Stimulated activated naive CD8-positive, alpha-beta T cell treated with anti-CD3 and anti-CD28 coated beads, Interleukin-15, Interleukin-2, amounts not matched to agents 100 ng/mL and 50 ng/mL, for 24 hours (primary cell): ENCODE measurements around the gene RHEB.
"Not testable (repeated sequence)": the region's sequence is repeated elsewhere in the genome, so short reads cannot be mapped to it uniquely, and the experiment has no call there.

Experiments
- H3K27ac Mint-ChIP-seq: one replicate; pipeline ENCODE4 v1.8.0; 2021; ENCODE audit warnings: mild to moderate bottlenecking, mixed read lengths
- H3K27me3 Mint-ChIP-seq: one replicate; pipeline ENCODE4 v1.8.0; 2021; ENCODE audit warnings: mixed read lengths
- H3K36me3 Mint-ChIP-seq: one replicate; pipeline ENCODE4 v1.8.0; 2021; ENCODE audit warnings: low read depth, mixed read lengths
- H3K4me1 Mint-ChIP-seq: one replicate; pipeline ENCODE4 v1.8.0; 2021; ENCODE audit warnings: low read depth, mixed read lengths
- H3K4me3 Mint-ChIP-seq: one replicate; pipeline ENCODE4 v1.8.0; 2021; ENCODE audit warnings: mild to moderate bottlenecking, mixed read lengths
- H3K9me3 Mint-ChIP-seq: one replicate; pipeline ENCODE4 v1.8.0; 2021; ENCODE audit warnings: mixed read lengths

Gene RHEB

GRCh38 chr7:151542606-151543130 is 23.0 kb upstream of the RHEB start:
- no peaks in the 10 kb centered on the region for H3K9me3 Mint-ChIP-seq
- peaks cover 22% of the 10 kb centered on the region for H3K27me3 Mint-ChIP-seq
- H3K36me3 Mint-ChIP-seq, result no peaks in the 10 kb centered on the region
- H3K4me1 Mint-ChIP-seq, result peaks cover 6% of the 10 kb centered on the region
- H3K4me3 Mint-ChIP-seq, result no peak overlapping the region
- no peak overlapping the region for H3K27ac Mint-ChIP-seq

DNA sequence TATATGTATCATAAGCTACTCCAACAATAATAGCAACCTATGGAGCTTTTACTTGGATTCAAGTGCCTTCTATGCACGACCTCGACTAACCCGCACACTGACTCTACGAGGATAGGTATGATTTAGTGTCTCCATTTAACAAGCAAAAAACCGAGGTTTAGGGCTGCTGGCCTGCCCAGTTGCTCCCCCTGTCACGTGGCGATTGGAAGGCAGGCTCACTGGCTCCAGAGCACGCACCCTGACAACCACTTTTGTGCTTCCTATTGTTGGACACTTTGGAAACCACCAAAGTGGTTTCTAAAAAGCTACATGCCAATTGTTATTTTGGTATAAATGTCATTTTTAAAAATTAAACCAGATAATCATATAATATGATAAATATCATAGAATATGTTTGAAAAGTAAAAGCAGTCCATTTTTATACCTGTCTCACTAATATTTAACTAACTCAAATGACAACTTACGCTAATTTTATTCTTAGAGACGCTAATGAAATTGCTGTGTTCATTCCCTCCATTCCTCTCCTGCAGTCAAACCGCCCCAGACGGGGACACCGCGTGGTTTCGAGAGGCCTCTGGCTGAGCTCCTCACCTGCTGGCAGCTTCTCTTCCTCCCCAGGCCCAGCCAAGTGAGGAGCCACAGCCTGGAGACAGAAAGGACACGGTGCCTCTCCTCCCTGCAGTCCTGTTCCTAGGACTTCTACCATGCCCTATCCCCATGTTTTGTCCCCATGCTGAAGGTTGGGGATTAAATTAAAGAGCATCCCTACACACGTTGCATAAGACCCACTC is 22.2 kb upstream of the RHEB start:
- Mint-ChIP-seq H3K9me3 (peaks cover 2% of the 10 kb centered on the region), H3K27ac (no peak overlapping the region), H3K4me1 (peaks cover 9% of the 10 kb centered on the region), H3K4me3 (no peak overlapping the region), H3K27me3 (peaks cover 27% of the 10 kb centered on the region), H3K36me3 (no peaks in the 10 kb centered on the region)

GRCh38 chr7:151540146-151540545 is 20.5 kb upstream of the RHEB start:
- Mint-ChIP-seq H3K36me3 (no peaks in the 10 kb centered on the region), H3K4me3 (no peak overlapping the region), H3K27ac (no peak overlapping the region), H3K4me1 (peaks cover 9% of the 10 kb centered on the region), H3K9me3 (peaks cover 4% of the 10 kb centered on the region), H3K27me3 (peaks cover 28% of the 10 kb centered on the region)

DNA sequence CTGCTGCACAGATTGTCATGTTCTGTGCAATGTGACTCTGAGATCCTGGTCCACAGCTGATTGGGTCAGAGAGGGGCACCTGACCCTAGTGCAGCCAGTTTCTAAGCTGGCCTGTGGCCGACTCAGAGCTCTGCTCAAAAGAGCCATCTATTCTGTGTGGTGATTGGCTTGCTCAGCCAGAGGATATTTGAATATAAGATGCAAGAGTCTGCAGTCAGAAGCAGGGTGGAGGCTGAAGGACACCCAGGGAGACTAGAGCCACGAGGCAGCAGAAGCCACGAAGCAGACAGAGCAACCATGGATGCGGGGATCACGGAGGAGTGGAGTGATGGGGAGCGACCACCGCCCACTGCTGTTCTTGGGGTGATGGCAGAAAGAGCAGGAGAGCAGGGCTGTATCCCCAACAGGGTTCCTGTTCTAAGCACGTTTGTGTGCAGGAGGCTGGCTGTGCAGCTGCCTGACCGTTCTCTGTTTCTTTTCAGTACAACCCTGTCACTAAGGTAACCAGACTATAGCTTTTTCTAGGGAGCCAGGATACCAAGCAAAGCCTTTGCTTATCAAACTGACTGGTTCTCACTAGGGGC is 19.5 kb upstream of the RHEB start:
- Mint-ChIP-seq H3K36me3 (no peaks in the 10 kb centered on the region), H3K27ac (no peak overlapping the region), H3K4me3 (no peak overlapping the region), H3K27me3 (peaks cover 23% of the 10 kb centered on the region), H3K4me1 (peaks cover 9% of the 10 kb centered on the region), H3K9me3 (peaks cover 4% of the 10 kb centered on the region)

GRCh38 chr7:151537818-151538561 is 18.3 kb upstream of the RHEB start:
- Mint-ChIP-seq H3K9me3 (peaks cover 4% of the 10 kb centered on the region), H3K4me1 (peaks cover 9% of the 10 kb centered on the region), H3K4me3 (no peak overlapping the region), H3K27me3 (peaks cover 24% of the 10 kb centered on the region), H3K36me3 (no peaks in the 10 kb centered on the region), H3K27ac (no peak overlapping the region)

- peaks cover 21% of the 10 kb centered on the region for H3K27me3 Mint-ChIP-seq
- not testable (repeated sequence) for H3K9me3 Mint-ChIP-seq, H3K36me3 Mint-ChIP-seq, H3K4me3 Mint-ChIP-seq, H3K4me1 Mint-ChIP-seq
- peak overlapping the region; percentile 36 for H3K27ac Mint-ChIP-seq
These were observed 16.5 kb upstream of the RHEB start for GRCh38 chr7:151536178-151536577.

- Mint-ChIP-seq H3K27ac (no peak overlapping the region), H3K9me3 (peaks cover 17% of the 10 kb centered on the region), H3K27me3 (peaks cover 9% of the 10 kb centered on the region), H3K36me3 (peaks cover 8% of the 10 kb centered on the region), H3K4me1 (no peaks in the 10 kb centered on the region), H3K4me3 (no peak overlapping the region)
These were observed 10.1 kb upstream of the RHEB start for GRCh38 chr7:151529842-151530241.

- Mint-ChIP-seq H3K27me3 (no peaks in the 10 kb centered on the region), H3K4me3 (no peak overlapping the region), H3K36me3 (no peaks in the 10 kb centered on the region), H3K4me1 (peaks cover 11% of the 10 kb centered on the region), H3K27ac (no peak overlapping the region), H3K9me3 (peaks cover under 1% of the 10 kb centered on the region)
These were observed 5.2 kb upstream of the RHEB start for GRCh38 chr7:151524845-151525244.

- Mint-ChIP-seq H3K9me3 (no peaks in the 10 kb centered on the region), H3K27ac (no peak overlapping the region), H3K27me3 (no peaks in the 10 kb centered on the region), H3K4me3 (no peak overlapping the region), H3K36me3 (no peaks in the 10 kb centered on the region), H3K4me1 (peaks cover 13% of the 10 kb centered on the region)
These were observed 4.6 kb upstream of the RHEB start for GRCh38 chr7:151524331-151524730.

DNA sequence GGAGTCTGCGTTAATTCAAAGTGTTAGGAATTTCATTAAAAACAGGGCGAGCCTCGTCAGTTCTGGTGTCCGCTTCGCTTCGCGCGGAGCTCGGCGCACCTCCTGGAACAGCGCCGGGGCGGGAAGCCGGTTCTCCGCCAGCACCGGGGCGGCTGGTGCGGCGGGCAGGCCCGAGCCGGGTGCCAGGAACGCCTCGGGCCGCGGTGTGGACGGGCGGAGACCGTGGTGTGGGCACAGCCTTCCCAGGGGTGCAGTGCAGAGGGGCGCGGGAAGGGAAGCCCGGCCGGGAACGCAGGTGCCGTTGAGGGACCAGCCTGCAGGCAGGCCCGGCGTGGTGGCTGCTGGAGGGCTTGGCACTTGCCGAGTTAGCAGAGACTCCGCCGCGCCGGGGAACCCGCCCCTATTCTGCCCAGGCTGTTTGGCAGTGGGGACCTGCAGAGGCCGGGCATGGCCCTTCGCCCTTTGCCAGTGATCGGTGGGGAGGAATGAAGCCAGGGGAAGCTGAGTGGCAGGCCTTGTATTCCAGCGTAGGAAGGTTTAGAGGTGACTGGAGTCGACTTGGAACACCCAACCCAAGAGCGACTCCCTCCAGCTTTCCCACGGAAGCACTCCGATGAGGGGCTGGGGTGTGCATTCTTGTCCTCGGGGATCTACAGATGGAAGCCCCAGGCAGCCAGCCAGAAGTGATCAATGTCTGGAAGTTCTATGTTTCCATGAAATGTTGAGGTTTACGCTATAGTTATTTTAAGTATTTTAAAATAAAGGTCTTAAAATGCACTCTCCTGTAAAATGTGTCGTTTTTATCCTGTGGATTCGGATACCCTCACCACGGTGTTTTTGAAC is 945 bp upstream of the RHEB start:
- Mint-ChIP-seq H3K4me3 (peak overlapping the region; percentile 84), H3K4me1 (peaks cover 42% of the 10 kb centered on the region), H3K27ac (peak overlapping the region; percentile 95), H3K27me3 (no peaks in the 10 kb centered on the region), H3K9me3 (no peaks in the 10 kb centered on the region), H3K36me3 (peaks cover 12% of the 10 kb centered on the region)

DNA sequence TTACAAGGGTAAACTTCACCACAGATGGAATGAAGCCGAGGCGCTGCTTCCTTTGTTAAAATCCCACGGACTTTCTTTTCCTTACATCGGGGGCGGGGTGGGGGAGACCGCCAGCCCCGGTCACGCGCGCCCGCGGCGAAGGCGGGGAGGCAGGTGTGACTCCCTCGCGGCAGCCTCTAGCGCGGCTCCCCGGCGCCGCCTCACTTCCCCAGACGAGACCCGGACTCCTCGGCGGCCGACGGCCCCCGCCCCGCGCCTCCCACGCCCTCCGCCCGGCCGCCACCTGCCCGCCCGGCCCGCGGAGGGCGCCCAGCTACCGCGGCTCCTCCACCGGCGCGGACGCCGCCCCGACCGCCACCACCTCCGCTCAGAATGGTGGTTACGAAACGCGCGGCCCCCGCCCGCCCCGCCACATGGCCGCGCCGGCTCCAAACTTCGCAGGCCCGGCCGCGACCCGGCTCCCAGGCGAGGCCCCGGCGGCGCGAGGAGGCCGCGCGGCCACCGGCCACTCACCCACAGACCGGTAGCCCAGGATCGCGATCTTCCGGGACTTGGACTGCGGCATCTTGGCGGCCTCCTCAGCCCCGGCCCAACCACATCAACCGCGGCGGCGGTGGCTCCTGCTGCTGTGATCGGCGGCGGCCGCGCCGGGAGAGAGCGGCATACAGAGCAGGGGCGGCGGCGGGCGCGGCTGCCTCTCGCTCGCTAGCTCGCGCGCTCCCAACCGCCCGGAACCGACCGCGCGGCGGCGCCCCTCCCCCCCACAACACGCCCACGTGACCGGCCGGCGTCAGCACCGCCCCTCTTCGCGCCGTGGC is 539 bp downstream of the RHEB start:
- H3K36me3 Mint-ChIP-seq, result peaks cover 18% of the 10 kb centered on the region
- H3K4me1 Mint-ChIP-seq, result peaks cover 55% of the 10 kb centered on the region
- H3K27ac Mint-ChIP-seq, result peak overlapping the region; percentile 93
- not testable (repeated sequence) for H3K9me3 Mint-ChIP-seq, H3K27me3 Mint-ChIP-seq
- H3K4me3 Mint-ChIP-seq, result peak overlapping the region; percentile 93

DNA sequence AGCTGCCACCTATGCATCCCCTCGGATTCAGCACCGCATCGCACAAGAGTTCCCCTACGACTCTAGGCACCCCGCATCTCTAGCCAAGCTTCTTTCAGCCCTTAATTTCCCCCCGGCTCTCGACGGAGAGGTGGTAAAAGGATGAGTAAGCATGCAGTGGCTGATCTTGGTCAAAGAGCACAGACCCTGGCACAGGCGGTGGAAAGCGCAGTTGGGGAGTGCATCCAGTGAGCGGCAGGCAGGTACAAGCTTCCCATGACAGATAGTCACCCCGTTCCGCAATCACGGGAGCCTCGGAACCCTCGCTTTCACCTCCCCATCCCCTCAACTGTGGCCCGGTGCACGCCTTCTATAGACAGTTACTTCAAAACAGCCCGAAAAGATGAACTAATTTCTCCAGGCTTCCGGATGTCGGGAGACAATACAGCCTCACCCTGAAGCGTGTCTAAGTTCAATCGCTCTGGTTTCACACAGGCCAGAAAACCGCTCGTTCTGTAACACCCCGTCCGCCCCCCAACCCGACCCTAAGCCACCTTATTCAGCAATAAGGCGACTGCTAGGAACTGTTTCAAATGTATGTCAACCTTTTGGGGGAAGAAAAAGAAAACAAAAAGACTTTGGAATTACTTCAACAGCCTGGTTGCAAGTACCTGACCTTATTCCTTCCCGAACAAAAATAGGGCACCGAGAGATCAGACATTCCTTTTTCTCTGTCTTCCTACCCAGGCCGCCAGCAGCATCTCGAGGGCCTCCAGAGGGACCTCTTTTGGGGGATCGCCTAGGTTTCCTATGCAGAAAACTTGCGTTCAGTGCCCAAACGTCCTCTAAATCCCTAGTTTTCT is 1.4 kb downstream of the RHEB start:
- peaks cover 63% of the 10 kb centered on the region for H3K4me1 Mint-ChIP-seq
- H3K4me3 Mint-ChIP-seq, result peak overlapping the region; percentile 93
- H3K27ac Mint-ChIP-seq, result peak overlapping the region; percentile 93
- peaks cover 24% of the 10 kb centered on the region for H3K36me3 Mint-ChIP-seq
- H3K9me3 Mint-ChIP-seq, result no peaks in the 10 kb centered on the region
- H3K27me3 Mint-ChIP-seq, result no peaks in the 10 kb centered on the region

DNA sequence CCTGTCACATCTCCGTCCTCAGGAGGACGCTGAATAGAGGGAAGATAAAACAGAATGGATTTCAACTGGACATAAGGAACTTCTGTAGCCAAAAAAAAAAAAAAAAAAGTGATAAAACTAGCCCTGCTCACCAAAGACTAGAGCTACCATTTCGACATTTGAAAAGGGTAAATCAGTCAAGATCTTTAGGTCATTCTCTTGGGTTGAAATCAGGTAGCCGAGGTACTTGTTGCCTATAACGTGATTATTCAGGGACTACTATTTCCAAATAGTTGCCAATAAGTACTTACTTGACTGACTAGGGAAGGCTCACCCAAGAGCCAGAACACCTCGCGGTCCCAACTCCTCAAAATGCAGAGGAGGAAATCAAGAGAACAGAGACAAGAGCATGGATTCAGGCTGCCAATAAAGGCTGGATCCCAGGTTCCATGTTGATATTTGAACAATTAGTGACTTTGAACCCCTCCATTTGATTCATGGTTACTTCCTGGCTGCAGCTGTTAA is 2.0 kb downstream of the RHEB start:
- H3K27me3 Mint-ChIP-seq, result no peaks in the 10 kb centered on the region
- no peaks in the 10 kb centered on the region for H3K9me3 Mint-ChIP-seq
- H3K4me1 Mint-ChIP-seq, result peaks cover 69% of the 10 kb centered on the region
- peak overlapping the region; percentile 93 for H3K4me3 Mint-ChIP-seq
- peaks cover 29% of the 10 kb centered on the region for H3K36me3 Mint-ChIP-seq
- peak overlapping the region; percentile 93 for H3K27ac Mint-ChIP-seq
